ENCODE results near the gene THUMPD1.
"Not testable (repeated sequence)": the region's sequence is repeated elsewhere in the genome, so short reads cannot be mapped to it uniquely, and the experiment has no call there.

Gene THUMPD1

GRCh38 chr16:20747030-20747816 is 5.6 kb upstream of the THUMPD1 start:
- DNase-seq = no peak

- DNase-seq = no peak
Measured at GRCh38 chr16:20746461-20746860, 4.8 kb upstream of the THUMPD1 start.

- DNase-seq = no peak
Measured at GRCh38 chr16:20744922-20745440, 3.4 kb upstream of the THUMPD1 start.

GRCh38 chr16:20743591-20743990 is 2.0 kb upstream of the THUMPD1 start:
- DNase-seq = no peak

GRCh38 chr16:20740901-20741521 is 607 bp downstream of the THUMPD1 start:
- DNase-seq = peak; percentile 51

- no peak for DNase-seq
Measured at GRCh38 chr16:20740007-20740883, 1.4 kb downstream of the THUMPD1 start.

GRCh38 chr16:20735490-20735889 is 6.1 kb downstream of the THUMPD1 start:
- no peak for DNase-seq

GRCh38 chr16:20734782-20735181 is 6.8 kb downstream of the THUMPD1 start:
- DNase-seq = no peak

- no peak for DNase-seq
Measured at GRCh38 chr16:20734056-20734455, 7.6 kb downstream of the THUMPD1 start.

GRCh38 chr16:20729141-20729540 is 12.5 kb downstream of the THUMPD1 start:
- DNase-seq = no peak

GRCh38 chr16:20727181-20727580 is 14.4 kb downstream of the THUMPD1 start:
- no peak for DNase-seq

GRCh38 chr16:20726661-20727060 is 15.0 kb downstream of the THUMPD1 start:
- no peak for DNase-seq

- DNase-seq = no peak
Measured at GRCh38 chr16:20720251-20720650, 21.4 kb downstream of the THUMPD1 start.

- not testable (repeated sequence) for DNase-seq
Measured at GRCh38 chr16:20717718-20718117, 23.9 kb downstream of the THUMPD1 start.

- DNase-seq = no peak
Measured at GRCh38 chr16:20711277-20711911, 30.2 kb downstream of the THUMPD1 start.

- peak; percentile 4 for DNase-seq
Measured at GRCh38 chr16:20708129-20708528, 33.5 kb downstream of the THUMPD1 start.

GRCh38 chr16:20707461-20707860 is 34.2 kb downstream of the THUMPD1 start:
- DNase-seq = no peak

- DNase-seq = not testable (repeated sequence)
Measured at GRCh38 chr16:20705972-20706371, 35.6 kb downstream of the THUMPD1 start.

GRCh38 chr16:20704281-20704680 is 37.3 kb downstream of the THUMPD1 start:
- no peak for DNase-seq

GRCh38 chr16:20701692-20702091 is 39.9 kb downstream of the THUMPD1 start:
- not testable (repeated sequence) for DNase-seq

GRCh38 chr16:20696618-20697017 is 45.0 kb downstream of the THUMPD1 start:
- no peak for DNase-seq

GRCh38 chr16:20695024-20695423 is 46.6 kb downstream of the THUMPD1 start:
- DNase-seq = no peak

- not testable (repeated sequence) for DNase-seq
Measured at GRCh38 chr16:20694096-20694495, 47.5 kb downstream of the THUMPD1 start.
